EH (cell line): ENCODE data around the gene HECW1.
"Not testable (repeated sequence)": the region's sequence is repeated elsewhere in the genome, so short reads cannot be mapped to it uniquely, and the experiment has no call there.

ENCODE experiments used
- DNase-seq: peaks from one replicate; pipeline ENCODE4 v3.0.0-alpha.2; 2015; ENCODE audit warnings: low read depth

Gene HECW1

GRCh38 chr7:43208242-43208641 lies 95.8 kb downstream of the HECW1 start:
- no peak for DNase-seq

- DNase-seq = not testable (repeated sequence)
These were observed 98.1 kb downstream of the HECW1 start for GRCh38 chr7:43210539-43210938.

- peak; percentile 25 for DNase-seq
These were observed 98.8 kb downstream of the HECW1 start for GRCh38 chr7:43211286-43211685.

GRCh38 chr7:43211693-43212092 lies 99.2 kb downstream of the HECW1 start:
- peak; percentile 26 for DNase-seq

- no peak for DNase-seq
These were observed 100.5 kb downstream of the HECW1 start for GRCh38 chr7:43212921-43213320.

GRCh38 chr7:43215061-43215460 lies 102.6 kb downstream of the HECW1 start:
- DNase-seq = no peak

GRCh38 chr7:43217055-43217454 lies 104.6 kb downstream of the HECW1 start:
- no peak for DNase-seq

- not testable (repeated sequence) for DNase-seq
These were observed 106.5 kb downstream of the HECW1 start for GRCh38 chr7:43218901-43219300.

- peak; percentile 82 for DNase-seq
These were observed 107.8 kb downstream of the HECW1 start for GRCh38 chr7:43220250-43220649.

GRCh38 chr7:43220742-43221141 lies 108.3 kb downstream of the HECW1 start:
- no peak for DNase-seq

- no peak for DNase-seq
These were observed 117.4 kb downstream of the HECW1 start for GRCh38 chr7:43229801-43230200.

GRCh38 chr7:43232366-43232765 lies 119.9 kb downstream of the HECW1 start:
- no peak for DNase-seq

GRCh38 chr7:43234073-43234472 lies 121.6 kb downstream of the HECW1 start:
- DNase-seq = no peak

- no peak for DNase-seq
These were observed 122.5 kb downstream of the HECW1 start for GRCh38 chr7:43234968-43235367.

- no peak for DNase-seq
These were observed 128.1 kb downstream of the HECW1 start for GRCh38 chr7:43240565-43240964.

GRCh38 chr7:43242628-43243255 lies 130.3 kb downstream of the HECW1 start:
- DNase-seq = no peak

GRCh38 chr7:43244232-43244631 lies 131.8 kb downstream of the HECW1 start:
- DNase-seq = peak; percentile 29

- DNase-seq = no peak
These were observed 132.3 kb downstream of the HECW1 start for GRCh38 chr7:43244784-43245183.

- no peak for DNase-seq
These were observed 135.3 kb downstream of the HECW1 start for GRCh38 chr7:43247757-43248156.

GRCh38 chr7:43248553-43248952 lies 136.1 kb downstream of the HECW1 start:
- DNase-seq = no peak

- DNase-seq = peak; percentile 80
These were observed 136.7 kb downstream of the HECW1 start for GRCh38 chr7:43248961-43249822.

GRCh38 chr7:43249823-43250145 lies 137.3 kb downstream of the HECW1 start:
- no peak for DNase-seq

- DNase-seq = peak; percentile 86
These were observed 148.8 kb downstream of the HECW1 start for GRCh38 chr7:43260980-43261878.
